ENCODE results near the gene CDH23.

The CDH23 gene

DNA sequence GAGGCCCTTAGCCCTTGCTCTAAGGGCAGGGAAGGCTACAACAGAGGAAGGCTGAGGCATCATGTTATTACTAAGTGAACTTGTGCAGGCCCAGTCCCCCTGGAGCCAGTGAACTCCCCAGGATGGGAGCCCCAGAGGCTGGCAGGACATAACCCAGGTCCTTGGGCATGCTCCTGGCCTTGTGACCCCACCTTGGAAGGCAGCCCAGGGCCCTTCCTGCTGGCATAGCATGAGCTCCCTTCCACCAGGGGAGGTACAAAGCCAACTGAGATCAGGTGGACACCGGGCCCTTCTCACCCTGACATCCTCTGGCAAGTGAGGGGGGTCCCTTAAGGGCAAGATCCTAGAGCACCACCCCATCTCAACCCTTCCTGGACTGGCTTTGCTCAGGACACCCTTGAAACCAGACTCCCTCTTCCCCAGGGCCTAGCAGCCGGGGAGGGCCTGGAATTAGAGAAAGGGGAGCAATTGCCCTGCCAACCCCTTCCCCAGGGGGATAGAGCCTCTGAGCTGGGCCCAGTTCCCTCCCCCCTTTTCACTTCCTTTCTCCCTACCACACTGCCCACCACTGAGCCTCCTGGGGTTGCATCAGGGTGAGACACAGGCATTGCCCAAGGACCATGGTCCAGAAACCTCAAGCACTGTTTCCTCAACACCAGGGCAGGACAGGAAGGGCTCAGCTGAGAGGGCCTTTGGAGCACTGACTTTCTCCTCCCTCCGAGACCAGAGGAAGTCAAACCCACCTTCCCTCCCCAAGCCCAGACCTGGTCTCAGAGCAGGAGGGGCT is 378.4 kb downstream of the CDH23 start:
- no peak for DNase-seq (ENCODE audit: low read depth in 2 of 2)

DNA sequence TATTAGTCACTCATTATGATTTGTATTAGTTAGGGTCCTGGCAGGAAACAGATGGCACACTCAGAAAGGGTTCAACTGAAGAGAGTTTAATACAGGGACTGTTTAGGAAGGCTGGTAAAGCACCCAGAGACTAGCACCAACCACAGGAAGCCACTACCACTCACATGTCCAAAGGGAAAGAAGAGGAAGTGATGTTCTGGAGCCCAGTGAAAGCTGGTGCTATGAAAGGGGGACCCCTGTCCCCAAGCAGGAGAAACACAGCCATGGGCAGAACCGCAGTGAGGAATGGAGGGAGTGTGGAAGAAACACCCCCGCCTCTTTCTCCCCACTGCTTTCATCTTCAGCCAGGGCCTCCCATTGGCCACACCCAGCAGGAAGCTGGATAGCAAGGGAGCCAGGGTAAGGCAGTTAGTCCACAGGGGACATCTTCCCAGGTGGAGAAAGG is 379.8 kb downstream of the CDH23 start:
- no peak for DNase-seq (ENCODE audit: low read depth in 2 of 2)

DNA sequence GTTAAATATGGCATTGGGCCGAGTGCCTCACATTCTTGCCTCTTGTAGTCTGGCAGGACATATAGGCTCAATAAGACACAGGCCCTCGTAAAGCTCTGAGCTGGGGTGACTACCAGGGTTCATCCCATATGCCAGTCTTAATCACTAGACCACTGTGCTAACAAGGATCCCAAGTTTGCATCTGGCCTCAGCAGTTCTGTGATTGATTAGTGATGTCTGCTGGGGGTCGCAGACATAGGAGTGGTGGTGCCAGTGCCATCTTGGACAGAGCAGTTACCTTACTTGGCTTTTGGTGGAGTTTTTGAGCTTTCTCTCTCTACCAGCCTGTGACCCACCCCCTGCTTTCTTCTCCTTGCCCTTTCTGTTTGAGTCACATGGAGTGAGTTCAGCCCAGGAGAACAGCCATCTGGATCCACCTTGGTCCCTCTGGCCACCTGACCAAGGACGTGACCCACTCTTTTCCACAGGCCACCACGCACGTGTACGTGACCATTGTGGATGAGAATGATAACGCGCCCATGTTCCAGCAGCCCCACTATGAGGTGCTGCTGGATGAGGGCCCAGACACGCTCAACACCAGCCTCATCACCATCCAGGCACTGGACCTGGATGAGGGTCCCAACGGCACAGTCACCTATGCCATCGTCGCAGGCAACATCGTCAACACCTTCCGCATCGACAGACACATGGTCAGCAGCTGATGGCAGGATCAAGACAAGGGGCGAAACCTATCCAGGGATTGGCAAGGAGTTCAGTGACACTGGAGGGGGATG is 380.7 kb downstream of the CDH23 start:
- DNase-seq (ENCODE audit: low read depth in 2 of 2), result no peak

DNA sequence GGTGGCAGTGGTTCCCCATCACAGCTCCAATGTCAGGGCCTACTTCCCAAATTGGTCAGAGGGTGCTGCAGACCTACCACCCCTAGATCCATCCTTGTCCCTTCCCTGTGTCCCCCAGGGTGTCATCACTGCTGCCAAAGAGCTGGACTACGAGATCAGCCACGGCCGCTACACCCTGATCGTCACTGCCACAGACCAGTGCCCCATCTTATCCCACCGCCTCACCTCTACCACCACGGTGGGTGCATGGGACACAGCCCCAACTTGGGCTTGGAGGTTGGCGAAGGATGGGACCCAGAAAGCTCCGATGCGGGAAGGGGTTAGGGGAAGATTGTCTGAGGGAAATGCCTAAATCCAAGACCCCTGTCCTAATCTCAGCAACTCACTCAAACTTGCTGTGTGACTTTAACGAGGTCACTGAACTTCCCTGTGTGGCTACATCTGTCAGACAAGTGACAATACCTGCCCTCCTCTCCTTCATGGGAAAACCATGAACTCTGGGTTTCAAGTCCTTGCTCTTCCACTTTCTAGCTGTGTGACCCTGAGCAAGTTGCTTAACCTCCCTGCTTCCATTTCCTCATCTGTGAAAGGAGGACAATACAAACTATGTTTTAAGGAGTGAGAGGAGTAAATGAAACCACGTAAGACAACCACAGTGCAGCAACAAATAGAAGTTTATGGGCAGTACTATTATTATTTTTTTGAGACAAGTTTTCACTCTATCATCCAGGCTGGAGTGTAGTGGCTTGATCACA is 381.5 kb downstream of the CDH23 start:
- DNase-seq (ENCODE audit: low read depth in 2 of 2), result no peak

DNA sequence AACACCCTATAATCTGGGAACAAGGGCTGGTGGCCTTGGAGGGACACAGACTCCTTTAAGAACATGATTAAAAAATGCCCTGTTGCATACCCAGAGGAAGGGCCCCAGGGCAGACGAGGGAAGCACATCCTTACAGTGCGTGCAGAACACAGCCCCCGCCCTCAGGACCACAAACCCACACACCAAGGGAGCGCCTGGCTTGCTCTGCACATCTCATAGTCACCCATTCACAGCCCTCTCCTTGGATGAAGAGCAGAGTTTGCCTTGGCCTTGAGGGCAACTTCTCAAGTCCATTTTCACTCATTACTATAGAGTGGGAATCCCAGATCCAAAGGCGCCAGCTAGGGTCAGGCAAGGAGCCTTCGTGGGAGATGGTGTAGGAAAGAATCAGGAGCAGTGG is 382.9 kb downstream of the CDH23 start:
- no peak for DNase-seq (ENCODE audit: low read depth in 2 of 2)

DNA sequence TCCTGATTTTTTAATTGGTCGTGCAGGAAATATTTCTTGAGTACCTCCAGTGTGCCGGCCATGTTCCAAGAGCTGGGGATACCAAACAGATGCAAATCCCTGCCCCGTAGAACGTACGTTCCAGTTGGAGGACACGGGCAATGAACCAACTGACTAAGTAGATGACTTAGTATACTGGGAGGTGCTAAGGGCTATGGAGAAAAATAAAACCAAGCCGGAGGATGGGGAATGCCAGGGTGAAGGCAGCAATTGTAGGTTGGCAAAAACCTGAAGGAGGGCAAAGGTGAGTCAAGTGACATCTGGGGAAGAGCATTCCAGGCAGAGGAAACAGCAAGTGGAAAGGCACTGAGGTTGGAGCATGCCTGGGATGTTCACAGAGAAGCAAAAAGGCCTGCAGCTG is 383.4 kb downstream of the CDH23 start:
- no peak for DNase-seq (ENCODE audit: low read depth in 2 of 2)

DNA sequence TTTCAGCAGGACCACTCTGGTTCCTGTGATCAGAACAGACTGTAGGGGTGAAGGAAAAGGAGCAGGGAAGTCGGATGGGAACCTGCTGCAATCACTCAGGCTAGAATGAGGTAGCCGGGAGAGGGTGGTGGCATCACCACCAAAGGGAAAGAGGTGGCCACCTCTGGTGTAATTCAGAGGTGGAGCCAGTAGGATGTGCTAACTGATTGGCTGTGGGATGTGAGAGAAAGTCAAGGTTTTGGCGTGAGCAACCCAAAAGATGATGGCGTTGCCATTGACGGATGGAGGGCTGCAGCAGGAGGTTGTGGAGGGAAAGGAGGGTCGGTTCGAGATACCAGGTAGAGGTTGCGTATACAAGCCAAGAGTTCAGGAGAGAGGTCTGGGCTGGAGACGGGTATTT is 384.0 kb downstream of the CDH23 start:
- no peak for DNase-seq (ENCODE audit: low read depth in 2 of 2)

DNA sequence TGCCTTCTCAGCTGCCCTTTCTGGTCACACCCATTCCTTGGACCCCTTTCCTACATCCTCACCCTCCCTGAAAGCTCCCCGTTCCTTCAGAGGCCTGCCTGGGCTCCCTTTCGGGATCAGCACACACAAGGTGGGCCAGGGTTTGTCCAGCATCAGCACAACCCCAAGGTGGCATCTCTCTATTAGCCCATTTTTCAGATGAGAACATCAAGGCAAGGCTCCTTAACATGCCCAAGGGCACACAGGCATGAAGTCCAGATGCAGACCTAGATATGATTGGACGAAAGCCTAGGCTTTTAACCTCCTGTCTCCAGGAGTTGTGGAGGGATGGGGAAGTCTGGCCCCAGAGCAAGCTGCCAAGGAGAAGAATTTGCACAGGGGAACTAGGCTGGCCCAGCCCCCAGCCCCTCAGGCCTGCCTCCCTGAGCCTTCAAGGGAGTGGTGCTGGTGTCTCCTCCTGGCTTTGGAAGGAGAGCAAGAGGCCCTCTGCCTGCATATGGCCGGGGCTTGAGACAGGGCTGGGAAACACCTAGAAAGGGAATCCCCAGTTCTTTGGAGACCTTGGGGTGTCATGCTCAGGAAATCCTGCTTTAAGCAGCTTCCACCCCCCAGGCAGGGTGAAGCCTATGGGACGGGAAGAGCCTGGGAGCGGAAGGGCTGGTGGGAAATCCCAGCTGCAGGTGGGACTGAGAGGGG is 385.6 kb downstream of the CDH23 start:
- DNase-seq (ENCODE audit: low read depth in 2 of 2), result no peak

DNA sequence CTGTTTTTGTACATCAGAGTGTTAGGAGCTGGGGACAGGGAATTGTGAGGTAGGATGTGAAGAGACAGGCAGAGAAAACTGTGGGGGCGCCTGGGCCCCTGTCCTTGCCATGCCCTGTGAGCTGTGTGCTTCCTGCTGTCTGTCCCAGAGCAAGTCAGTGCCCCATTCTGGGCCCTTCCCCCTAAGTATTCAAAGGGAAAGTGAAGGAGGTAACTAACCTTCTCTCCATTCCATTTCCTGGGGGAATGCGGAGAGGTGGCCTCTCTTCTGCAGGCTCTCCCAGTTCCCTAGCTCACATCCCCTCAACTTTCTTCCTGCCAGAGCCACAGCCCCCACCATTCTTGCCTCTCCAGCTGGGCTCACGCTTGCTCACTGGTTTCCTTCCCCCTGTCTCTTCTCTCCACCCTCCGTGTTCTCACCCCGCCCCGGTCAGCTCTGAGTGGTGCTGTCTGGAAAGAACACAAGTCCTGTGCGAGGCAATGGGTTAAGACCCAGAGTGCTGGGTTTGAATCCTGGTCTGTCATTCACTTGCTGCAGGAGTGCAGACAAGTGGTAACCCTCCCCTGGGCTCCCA is 386.3 kb downstream of the CDH23 start:
- DNase-seq (ENCODE audit: low read depth in 2 of 2), result no peak

DNA sequence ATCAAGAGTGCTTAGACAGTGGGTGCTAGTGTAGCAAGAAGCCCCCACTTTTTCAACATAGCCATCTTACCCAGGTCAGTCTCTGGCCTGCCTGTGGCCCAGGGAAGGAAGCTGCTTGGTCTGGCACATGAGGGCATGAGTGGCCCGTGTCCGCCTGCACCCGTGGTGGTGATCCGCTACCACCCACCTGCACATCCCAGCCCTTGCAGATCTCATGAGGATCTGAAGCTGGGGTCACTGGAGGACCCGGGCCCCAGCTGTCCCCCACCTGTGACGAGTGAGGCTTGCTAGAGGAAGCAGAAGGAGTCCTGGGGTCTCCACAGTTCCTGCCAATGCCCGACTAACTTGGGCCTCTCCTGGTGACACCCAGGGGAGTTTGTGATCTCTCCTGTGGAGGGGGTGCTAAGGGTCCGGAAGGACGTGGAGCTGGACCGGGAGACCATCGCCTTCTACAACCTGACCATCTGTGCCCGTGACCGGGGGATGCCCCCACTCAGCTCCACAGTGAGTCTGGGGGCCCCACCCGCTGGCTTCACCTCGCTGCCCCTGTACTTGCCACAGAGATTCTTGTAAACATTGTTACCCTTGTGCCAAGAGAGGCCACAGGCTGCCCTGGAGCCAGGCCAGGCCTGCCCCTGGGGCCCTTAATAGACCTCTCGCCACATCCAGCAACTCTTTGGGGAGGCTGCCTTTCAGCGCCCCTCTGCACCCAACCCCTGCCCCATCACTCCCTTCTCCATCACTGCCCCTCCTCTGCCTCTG is 387.4 kb downstream of the CDH23 start:
- no peak for DNase-seq (ENCODE audit: low read depth in 2 of 2)

DNA sequence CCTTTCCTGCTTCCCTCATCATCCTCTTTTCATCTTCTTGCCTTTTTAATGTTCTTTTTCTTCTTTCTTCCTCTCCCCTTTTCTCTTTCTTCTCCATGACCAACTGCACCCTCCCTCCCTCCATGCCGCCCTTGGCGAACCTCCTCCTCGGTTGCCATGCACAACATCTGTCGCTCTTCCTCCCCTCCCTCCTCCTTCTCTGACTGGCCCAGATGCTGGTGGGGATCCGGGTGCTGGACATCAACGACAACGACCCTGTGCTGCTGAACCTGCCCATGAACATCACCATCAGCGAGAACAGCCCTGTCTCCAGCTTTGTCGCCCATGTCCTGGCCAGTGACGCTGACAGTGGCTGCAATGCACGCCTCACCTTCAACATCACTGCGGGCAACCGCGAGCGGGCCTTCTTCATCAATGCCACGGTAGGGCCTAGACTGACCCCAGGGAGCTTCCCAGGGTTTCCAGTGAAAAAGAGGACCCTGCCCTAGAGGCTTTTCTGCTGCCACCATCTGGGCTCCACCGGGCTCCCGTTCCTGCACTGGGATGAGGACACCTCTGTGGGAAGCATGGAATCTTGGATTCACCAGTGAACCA is 388.1 kb downstream of the CDH23 start:
- no peak for DNase-seq (ENCODE audit: low read depth in 2 of 2)

DNA sequence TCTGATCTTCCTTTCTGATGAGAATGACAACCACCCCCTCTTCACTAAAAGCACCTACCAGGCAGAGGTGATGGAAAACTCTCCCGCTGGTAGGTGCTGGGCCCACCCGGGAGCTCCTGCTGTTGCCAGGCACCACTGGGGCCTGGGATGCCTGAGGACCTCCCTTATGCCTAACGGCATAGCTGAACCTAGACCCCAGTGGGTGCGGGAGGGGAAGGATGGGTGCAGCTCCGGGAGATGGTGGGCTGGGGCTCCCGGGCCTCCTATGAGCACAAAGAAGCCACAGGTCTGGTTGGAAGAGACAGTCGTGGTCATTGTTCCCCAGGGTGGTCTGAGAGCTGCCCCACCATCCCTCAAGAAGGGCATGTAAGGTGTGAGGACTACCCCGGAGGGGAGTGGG is 392.2 kb downstream of the CDH23 start:
- DNase-seq (ENCODE audit: low read depth in 2 of 2), result no peak

DNA sequence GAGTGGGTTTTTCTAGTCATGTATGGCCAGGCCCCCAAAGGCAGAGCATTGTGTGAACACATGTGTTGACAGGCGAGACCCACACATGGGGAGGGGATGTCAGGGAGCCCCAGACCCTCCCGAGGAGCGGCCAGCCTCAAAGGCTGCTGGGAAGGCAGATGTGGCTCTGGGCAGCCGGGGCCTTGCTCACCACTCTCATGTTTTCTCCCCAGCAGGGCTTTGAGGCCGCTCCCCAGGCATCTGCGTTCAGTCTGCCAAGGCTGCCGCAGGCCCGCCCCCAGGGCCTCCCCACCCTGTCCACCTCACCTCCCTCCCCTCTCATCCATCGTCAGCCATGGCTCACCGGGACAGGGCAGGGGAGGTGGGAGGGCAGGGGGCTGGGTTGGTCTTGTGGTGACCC is 393.2 kb downstream of the CDH23 start:
- DNase-seq (ENCODE audit: low read depth in 2 of 2), result no peak

DNA sequence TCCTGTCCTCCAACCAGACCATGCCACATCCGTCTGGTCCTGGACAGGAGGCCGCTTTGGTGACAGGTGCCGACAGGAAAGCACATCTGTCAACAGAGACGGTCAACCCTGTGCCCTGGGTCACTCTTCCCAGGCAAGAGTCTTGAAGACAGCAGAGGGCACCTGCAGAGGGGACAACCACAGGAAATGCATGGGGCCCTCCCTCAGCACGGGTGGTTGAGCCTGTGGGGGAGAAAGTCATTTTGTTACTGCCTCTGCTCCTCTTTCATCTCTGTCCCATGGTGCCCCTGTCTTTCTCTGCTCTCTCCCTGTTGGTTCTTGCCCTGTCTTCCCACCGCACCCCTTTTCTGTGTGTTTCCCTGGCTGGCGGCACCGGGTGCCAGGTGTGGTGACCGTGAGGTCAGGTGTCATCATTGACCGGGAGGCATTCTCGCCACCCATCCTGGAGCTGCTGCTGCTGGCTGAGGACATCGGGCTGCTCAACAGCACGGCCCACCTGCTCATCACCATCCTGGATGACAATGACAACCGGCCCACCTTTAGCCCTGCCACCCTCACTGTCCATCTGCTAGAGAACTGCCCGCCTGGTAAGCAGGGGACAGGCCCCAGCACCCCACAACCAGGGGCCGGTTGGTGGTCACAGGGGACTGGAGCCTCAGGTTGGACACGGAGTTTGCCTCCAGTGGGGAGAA is 394.2 kb downstream of the CDH23 start:
- no peak for DNase-seq (ENCODE audit: low read depth in 2 of 2)

DNA sequence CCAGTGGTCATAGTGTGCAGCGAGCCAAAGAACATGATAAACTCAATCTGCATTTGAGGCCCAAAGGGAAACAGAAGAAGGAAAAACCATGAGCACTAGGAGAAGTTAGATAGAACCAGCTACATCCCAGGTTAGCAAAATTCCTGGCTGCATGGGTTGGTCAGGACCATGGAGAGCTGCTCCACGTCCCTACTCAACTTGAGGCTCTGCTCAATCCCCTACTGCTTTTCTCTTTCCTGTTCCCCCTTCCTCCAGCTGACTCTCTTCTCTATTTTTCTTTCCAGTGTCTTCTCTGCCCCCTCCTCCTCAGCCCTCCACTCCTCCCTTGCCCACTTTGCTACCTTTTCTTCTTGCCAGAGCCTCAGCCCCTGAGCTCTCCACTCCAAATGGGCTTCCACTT is 398.5 kb downstream of the CDH23 start:
- DNase-seq (ENCODE audit: low read depth in 2 of 2), result no peak

DNA sequence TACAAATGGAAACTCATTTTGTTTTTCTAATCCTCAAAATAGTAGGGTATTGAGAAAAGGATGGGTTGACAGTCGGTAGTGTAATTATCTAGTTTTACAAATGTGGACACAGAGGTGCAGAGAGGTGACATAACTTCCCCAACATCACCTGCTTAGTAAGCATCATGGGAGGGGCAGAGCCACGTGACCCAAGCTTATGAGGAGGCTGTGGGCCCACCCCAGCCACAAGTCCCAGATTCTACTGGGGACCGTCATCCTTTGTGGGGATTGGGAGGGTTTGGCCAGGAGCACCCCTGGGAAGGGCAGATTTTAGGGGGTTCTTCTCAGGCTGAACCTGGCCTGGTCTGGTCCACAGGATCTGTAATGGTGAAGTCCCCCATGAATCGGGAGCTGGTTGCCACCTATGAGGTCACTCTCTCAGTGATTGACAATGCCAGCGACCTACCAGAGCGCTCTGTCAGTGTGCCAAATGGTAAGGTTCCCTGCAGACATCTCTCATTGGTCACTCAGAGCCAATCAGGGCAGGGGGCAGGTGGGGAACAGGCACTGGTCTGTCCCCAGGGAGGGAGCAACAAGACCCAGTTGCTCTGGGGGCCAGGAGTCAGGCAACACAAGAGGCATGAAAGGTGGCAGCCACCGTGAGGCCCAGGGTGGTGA is 400.2 kb downstream of the CDH23 start:
- no peak for DNase-seq (ENCODE audit: low read depth in 2 of 2)

DNA sequence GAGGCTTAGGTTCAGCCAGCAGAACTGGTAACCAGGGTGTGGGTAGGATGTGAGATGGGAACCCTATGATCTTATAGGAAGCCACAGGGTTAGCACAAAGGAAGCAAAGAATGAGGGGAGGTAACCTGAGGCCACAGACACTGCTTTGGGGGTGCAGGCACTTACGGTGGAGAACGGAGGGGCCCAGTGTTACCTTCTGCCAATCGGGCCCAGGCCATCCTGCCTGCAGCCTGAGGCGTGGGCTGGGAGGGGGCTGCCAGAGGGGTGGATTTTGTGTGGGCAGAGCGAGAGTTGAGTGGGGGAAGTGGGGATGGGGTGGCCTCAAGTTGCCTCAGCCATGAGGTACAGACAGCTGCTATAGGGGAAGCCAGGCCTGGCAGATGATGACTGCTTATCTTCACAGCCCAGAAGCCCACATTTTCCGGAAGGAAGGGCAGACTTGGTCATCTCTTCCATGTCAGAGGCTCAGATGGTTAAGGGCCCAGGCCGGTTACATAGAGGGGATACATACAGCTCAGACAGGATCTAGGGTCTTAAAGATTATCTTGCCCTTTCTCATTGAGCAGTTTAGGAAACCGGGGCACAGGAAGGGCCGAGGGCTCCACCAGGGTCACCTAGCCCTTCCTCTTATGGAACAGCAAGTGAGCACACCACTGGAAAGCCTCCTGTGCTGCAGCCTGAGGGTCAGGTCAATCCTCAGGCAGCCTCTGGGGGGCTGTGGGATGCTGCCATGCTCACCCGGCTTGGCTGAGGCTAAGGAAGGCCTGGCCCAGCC is 401.0 kb downstream of the CDH23 start:
- no peak for DNase-seq (ENCODE audit: low read depth in 2 of 2)

DNA sequence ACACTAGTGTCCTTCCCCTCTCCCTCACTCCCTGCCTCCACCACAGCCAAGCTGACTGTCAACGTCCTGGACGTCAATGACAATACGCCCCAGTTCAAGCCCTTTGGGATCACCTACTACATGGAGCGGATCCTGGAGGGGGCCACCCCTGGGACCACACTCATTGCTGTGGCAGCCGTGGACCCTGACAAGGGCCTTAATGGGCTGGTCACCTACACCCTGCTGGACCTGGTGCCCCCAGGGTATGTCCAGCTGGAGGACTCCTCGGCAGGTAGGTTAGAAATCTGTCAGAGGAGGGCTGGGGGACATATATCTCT is 401.5 kb downstream of the CDH23 start:
- DNase-seq (ENCODE audit: low read depth in 2 of 2), result no peak

DNA sequence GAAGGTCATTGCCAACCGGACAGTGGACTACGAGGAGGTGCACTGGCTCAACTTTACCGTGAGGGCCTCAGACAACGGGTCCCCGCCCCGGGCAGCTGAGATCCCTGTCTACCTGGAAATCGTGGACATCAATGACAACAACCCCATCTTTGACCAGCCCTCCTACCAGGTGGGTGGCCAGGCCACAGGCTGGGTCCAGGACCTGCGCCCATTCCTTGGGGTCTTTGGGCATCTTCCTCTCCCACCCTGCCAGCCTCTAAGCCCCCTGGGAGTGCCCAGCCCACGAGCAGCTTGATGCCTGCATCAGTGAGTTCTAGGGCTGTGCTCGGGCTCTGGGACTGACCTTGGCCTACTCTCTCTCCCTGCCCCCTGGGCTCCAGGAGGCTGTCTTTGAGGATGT is 402.4 kb downstream of the CDH23 start:
- DNase-seq (ENCODE audit: low read depth in 2 of 2), result no peak
